Hepatocyte (in vitro differentiated cells): ENCODE data around the gene RCOR2.

Source experiments
- CTCF ChIP-seq: fragments of 200-600 bp; sonication (generic); IDR thresholded peaks from 2 replicates; pipeline ENCODE4 v1.5.1; 2016; ENCODE audit warnings: antibody characterized with exemption, mild to moderate bottlenecking; ENCODE audit not compliant: poor library complexity
- EZH2 ChIP-seq: fragments of 200-600 bp; sonication (generic); IDR thresholded peaks from 2 replicates; pipeline ENCODE4 v1.6.1; 2016; ENCODE audit warnings: antibody characterized with exemption, mild to moderate bottlenecking, borderline replicate concordance
- EZH2phosphoT487 ChIP-seq: fragments of 200-600 bp; sonication (generic); IDR thresholded peaks from one replicate; pipeline ENCODE4 v1.6.1; 2018; ENCODE audit warnings: antibody characterized with exemption, mild to moderate bottlenecking, low read depth, moderate library complexity; ENCODE audit not compliant: unreplicated experiment, severe bottlenecking

GRCh38 chr11:63873311-63873710 lies 43.7 kb downstream of the RCOR2 start:
- TF ChIP-seq CTCF (no peak), EZH2phosphoT487 (no peak), EZH2 (no peak)
